Testis (tissue), 3 donors: ENCODE measurements around the gene SHC2. TPM values are rescaled to one million over a fixed set of nuclear protein-coding genes. Genes with fewer than 3 reads are reported as not detected.
"Not testable (repeated sequence)": the region's sequence is repeated elsewhere in the genome, so short reads cannot be mapped to it uniquely, and the experiment has no call there.

ENCODE experiments used
- DNase-seq: peaks from one replicate; pipeline ENCODE4 v3.0.0-alpha.2; 2019
- H3K27ac ChIP-seq, 2 donors: fragments of 200-600 bp; sonication (generic); one replicate each; pipeline ENCODE4 v1.5.1; 2019
- H3K27me3 ChIP-seq: fragments of 200-600 bp; sonication (generic); one replicate; pipeline ENCODE4 v1.5.1; 2019
- H3K36me3 ChIP-seq: fragments of 200-600 bp; sonication (generic); one replicate; pipeline ENCODE4 v1.5.1; 2017; ENCODE audit warnings: low read depth; ENCODE audit errors: missing control alignments
- H3K4me1 ChIP-seq: fragments of 200-600 bp; sonication (generic); one replicate; pipeline ENCODE4 v1.5.1; 2019
- H3K4me3 ChIP-seq, 2 donors: fragments of 200-600 bp; sonication (generic); one replicate each; pipeline ENCODE4 v1.5.1; 2017 to 2019
- H3K9me3 ChIP-seq: fragments of 200-600 bp; sonication (generic); one replicate; pipeline ENCODE4 v1.5.1; 2017
- POLR2A ChIP-seq: fragments of 450-650 bp; IDR thresholded peaks from one replicate; pipeline ENCODE4 v1.6.1; 2017; ENCODE audit warnings: antibody characterized with exemption, mild to moderate bottlenecking, moderate library complexity
- WGBS, 2 donors: methylation state at CpG; one replicate each; pipeline ENCODE4 v1.1.5; 2018; 5-methylcytosine and 5-hydroxymethylcytosine counted together
- intact Hi-C: fragments of 100-400 bp; cut with DNase I; formaldehyde crosslinking; loops from one replicate; pipeline ENCODE4 v1.15.1; 2023; ENCODE audit warnings: low total_unique reads
- polyA plus RNA-seq: library from polyadenylated mRNA; stranded (reverse); fragments of 350-450 nt; fragmentation: Illumina TruSeq; extraction: RNeasy Lipid Tissue Mini Kit (QIAGEN cat#74804); gene quantifications from one replicate; pipeline ENCODE4 v1.2.3, GENCODE V29; 2014; ENCODE audit warnings: low read depth, low replicate concordance; ENCODE audit not compliant: insufficient read depth
- total RNA-seq, 2 donors: library from RNA; depleted of rRNA; stranded (reverse); fragments of >200 nt; gene quantifications; one replicate each; pipeline ENCODE4 v1.2.3, GENCODE V29; 2016
- TF ChIP-seq, protein P1 (sequence below), 3 experiments: fragments of 450-650 bp in 2 of 3; fragments of 200-600 bp in 1 of 3; sonication (generic) in 1 of 3; IDR thresholded peaks; one replicate each; pipeline ENCODE4 v1.5.1; 2016 to 2019; ENCODE audit warnings: antibody characterized with exemption in 3 of 3, mild to moderate bottlenecking in 2 of 3, moderate library complexity in 1 of 3

Gene SHC2
- total and polyA plus RNA-seq, 3 donors from 2014 or later = 26.7 to 67.3 (median 57.8) TPM

DNA sequence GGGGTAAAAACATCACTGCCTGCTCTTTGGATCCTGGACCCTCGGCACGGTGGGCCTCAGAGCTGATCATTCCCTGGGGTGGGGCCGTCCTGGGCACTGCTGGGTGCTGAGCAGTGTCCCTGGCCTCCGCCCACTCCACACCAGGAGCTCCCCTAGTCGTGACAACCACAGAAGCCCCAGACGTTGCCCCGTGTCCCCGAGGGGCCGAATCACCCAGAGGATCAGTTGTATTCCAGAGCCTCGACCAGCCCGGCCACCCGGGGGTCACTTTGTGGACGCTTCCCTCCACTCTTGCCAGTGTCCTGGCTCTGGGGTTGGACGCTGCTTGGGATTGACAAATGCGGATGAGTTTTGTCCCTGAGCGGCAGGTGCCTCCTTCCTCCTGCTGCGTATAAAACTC, 62.1 kb downstream of the SHC2 start:
- Histone ChIP-seq H3K36me3 (no peaks in the 10 kb centered on the region), H3K27ac (no peak overlapping the region), H3K27me3 (no peaks in the 10 kb centered on the region), H3K9me3 (no peaks in the 10 kb centered on the region), H3K4me1 (no peaks in the 10 kb centered on the region), H3K4me3 (no peak overlapping the region)
- intact Hi-C loops = no loop called here
- 90% methylated on average over 17 of the region's 17 CpGs; no CpG with 5 or more reads in 1 of the 2 donors for WGBS, 2 donors
- TF ChIP-seq, protein P1, sequence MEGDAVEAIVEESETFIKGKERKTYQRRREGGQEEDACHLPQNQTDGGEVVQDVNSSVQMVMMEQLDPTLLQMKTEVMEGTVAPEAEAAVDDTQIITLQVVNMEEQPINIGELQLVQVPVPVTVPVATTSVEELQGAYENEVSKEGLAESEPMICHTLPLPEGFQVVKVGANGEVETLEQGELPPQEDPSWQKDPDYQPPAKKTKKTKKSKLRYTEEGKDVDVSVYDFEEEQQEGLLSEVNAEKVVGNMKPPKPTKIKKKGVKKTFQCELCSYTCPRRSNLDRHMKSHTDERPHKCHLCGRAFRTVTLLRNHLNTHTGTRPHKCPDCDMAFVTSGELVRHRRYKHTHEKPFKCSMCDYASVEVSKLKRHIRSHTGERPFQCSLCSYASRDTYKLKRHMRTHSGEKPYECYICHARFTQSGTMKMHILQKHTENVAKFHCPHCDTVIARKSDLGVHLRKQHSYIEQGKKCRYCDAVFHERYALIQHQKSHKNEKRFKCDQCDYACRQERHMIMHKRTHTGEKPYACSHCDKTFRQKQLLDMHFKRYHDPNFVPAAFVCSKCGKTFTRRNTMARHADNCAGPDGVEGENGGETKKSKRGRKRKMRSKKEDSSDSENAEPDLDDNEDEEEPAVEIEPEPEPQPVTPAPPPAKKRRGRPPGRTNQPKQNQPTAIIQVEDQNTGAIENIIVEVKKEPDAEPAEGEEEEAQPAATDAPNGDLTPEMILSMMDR (IDR thresholded peaks at IDR 0.05) = no peak
- TF ChIP-seq POLR2A = no peak
- no peak for DNase-seq

DNA sequence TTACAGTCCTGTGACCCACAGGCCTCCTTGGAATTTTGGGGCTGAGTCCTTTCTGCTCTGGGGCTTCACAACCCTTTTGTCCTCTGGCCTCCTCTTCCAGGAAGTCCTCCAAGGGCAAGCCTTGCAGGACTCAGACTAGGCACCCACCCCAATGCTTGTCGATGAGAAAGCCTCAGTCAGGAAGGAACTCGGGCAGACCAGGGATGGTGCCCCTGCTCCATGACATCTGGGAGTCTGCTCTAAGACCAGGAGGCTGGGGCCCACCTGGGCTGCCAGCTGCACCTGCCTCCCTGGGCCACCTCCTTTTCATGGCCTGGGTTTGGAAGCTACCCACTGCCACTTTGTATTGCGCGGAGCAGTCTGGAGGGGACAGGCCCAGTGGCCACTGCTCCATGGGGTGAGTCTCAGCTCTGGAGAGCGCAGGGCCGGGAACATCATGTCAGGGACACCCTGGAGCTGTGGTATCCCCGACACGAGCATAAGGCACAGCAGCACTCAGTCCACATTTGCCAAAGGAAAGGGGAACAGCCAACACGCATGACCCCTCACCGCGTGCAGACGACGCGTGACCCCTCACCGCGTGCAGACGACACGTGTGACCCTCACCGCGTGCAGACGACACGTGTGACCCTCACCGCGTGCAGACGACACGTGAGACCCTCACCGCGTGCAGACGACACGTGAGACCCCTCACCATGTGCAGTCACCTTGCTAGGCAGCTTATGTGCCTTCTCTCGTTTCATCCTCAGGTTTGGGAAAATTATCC, 62.7 kb downstream of the SHC2 start:
- no peaks in the 10 kb centered on the region for H3K36me3 ChIP-seq
- TF ChIP-seq POLR2A = no peak
- TF ChIP-seq, protein P1 (IDR thresholded peaks at IDR 0.05) = no peak
- 90 to 91% methylated on average over 22 to 31 of the region's 31 CpGs for WGBS, 2 donors
- no peak overlapping the region for H3K4me3 ChIP-seq
- no peak for DNase-seq
- intact Hi-C loops = no loop called here
- H3K4me1 ChIP-seq = no peaks in the 10 kb centered on the region
- H3K9me3 ChIP-seq = no peaks in the 10 kb centered on the region
- H3K27me3 ChIP-seq = no peaks in the 10 kb centered on the region
- H3K27ac ChIP-seq = no peak overlapping the region

DNA sequence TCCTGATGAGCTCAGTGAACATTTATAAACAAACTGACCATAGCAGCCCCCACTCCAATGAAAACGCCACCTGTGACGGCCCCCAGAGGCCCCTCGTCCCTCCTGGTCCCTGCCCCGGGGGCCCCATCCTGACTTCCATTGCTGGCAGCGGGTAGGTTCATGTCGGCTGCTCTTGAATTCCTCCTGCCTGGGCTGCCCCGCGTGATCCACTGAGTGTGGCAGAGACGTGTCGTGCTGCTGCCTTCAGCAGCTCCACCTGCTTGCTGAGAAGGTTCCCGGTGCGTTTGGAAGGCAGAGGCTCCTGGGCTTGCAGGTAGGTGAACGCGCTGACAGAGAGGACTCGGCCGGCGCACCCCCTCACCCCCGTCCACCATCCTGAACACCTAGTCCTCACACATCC, 63.5 kb downstream of the SHC2 start:
- intact Hi-C loops = no loop called here
- no peaks in the 10 kb centered on the region for H3K4me1 ChIP-seq
- DNase-seq = no peak
- no peak overlapping the region for H3K27ac ChIP-seq
- WGBS, 2 donors = 64 to 86% methylated on average over 10 to 18 of the region's 18 CpGs
- H3K9me3 ChIP-seq = no peaks in the 10 kb centered on the region
- TF ChIP-seq, protein P1 (IDR thresholded peaks at IDR 0.05) = no peak
- TF ChIP-seq POLR2A = no peak
- H3K36me3 ChIP-seq = no peaks in the 10 kb centered on the region
- no peak overlapping the region for H3K4me3 ChIP-seq
- H3K27me3 ChIP-seq = no peaks in the 10 kb centered on the region

DNA sequence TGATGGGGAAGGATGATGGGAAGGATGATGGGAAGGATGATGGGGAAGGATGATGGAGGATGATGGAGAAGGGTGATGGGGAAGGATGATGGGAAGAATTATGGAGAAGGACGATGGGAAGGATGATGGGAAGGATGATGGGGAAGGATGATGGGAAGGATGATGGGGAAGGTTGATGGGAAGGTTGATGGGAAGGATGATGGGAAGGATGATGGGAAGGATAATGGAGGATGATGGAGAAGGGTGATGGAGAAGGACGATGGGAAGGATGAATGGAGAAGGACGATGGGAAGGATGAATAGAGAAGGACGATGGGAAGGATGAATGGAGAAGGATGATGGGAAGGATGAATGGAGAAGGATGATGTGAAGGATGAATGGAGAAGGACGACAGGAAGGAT, 65.4 kb downstream of the SHC2 start:
- Histone ChIP-seq H3K27ac (no peak overlapping the region), H3K4me3 (no peak overlapping the region), H3K9me3 (no peaks in the 10 kb centered on the region), H3K36me3 (no peaks in the 10 kb centered on the region), H3K4me1 (no peaks in the 10 kb centered on the region), H3K27me3 (no peaks in the 10 kb centered on the region)
- TF ChIP-seq, protein P1 (IDR thresholded peaks at IDR 0.05) = no peak
- TF ChIP-seq POLR2A = no peak
- intact Hi-C loops = no loop called here
- no peak for DNase-seq
- 81 to 85% methylated on average over 5 of the region's 5 CpGs for WGBS, 2 donors

DNA sequence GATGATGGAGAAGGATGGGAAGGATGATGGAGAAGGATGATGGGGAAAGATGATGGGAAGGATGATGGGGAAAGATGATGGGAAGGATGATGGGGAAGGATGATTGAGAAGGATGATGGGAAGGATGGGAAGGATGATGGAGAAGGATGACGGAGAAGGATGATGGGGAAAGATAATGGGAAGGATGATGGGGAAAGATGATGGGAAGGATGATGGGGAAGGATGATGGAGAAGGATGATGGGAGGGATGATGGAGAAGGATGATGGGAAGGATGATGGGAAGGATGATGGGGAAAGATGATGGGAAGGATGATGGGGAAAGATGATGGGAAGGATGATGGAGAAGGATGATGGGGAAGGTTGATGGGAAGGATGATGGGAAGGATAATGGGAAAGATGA, 66.0 kb downstream of the SHC2 start:
- H3K4me1 ChIP-seq, intact Hi-C loops, H3K27me3 ChIP-seq, H3K27ac ChIP-seq, H3K9me3 ChIP-seq, H3K36me3 ChIP-seq, H3K4me3 ChIP-seq, DNase-seq: not testable (repeated sequence)
- 79 to 92% methylated on average over 1 of the region's 1 CpG for WGBS, 2 donors

DNA sequence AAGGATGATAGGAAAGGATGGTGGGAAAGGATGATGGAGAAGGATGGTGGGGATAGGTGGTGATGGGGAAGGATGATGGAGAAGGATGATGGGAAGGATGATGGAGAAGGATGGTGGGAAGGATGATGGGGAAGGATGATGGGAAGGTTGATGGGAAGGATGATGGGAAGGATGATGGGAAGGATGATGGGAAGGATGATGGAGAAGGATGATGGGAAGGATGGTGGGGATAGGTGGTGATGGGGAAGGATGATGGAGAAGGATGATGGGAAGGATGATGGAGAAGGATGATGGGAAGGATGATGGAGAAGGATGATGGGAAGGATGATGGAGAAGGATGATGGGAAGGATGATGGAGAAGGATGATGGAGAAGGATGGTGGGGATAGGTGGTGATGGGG, 67.3 kb downstream of the SHC2 start:
- H3K4me1 ChIP-seq, intact Hi-C loops, H3K4me3 ChIP-seq: not testable (repeated sequence)

More for the DNA sequence above, 67.3 kb downstream of the SHC2 start:
- H3K27ac ChIP-seq, H3K27me3 ChIP-seq, DNase-seq, H3K9me3 ChIP-seq, H3K36me3 ChIP-seq: not testable (repeated sequence)
